Skeletal muscle tissue (tissue), 1 donor: ENCODE measurements around the gene MYBPH. TPM values are rescaled to one million over a fixed set of nuclear protein-coding genes. Genes with fewer than 3 reads are reported as not detected.

ENCODE experiments used
- total RNA-seq: library from RNA; depleted of rRNA; stranded (reverse); fragments of >200 nt; gene quantifications from one replicate; pipeline ENCODE4 v1.2.3, GENCODE V29; 2014

Gene MYBPH
- total RNA-seq, 1 donor from 2014 or later, result 27.7 TPM

Other genes starting within 250 kb of the MYBPH start
- gene KLHL12, start 248.6 kb downstream of the MYBPH start, total RNA-seq, result 15.1 TPM
- gene ADIPOR1, start 217.5 kb downstream of the MYBPH start, total RNA-seq, result 96.6 TPM
- 68.4 TPM for gene CYB5R1, start 208.6 kb downstream of the MYBPH start, total RNA-seq
- gene TMEM183A, start 168.5 kb downstream of the MYBPH start, total RNA-seq, result 42.3 TPM
- 15.7 TPM for gene PPFIA4, start 149.3 kb downstream of the MYBPH start, total RNA-seq
- 247 TPM for gene MYOG, start 89.8 kb downstream of the MYBPH start, total RNA-seq
- 2.1 TPM for gene ADORA1, start 48.1 kb downstream of the MYBPH start, total RNA-seq
- 1.0 TPM for gene CHI3L1, start 10.9 kb upstream of the MYBPH start, total RNA-seq
- under 0.01 TPM for gene CHIT1, start 53.8 kb upstream of the MYBPH start, total RNA-seq
- gene BTG2, start 129.7 kb upstream of the MYBPH start, total RNA-seq, result 32.4 TPM
- gene FMOD, start 175.3 kb upstream of the MYBPH start, total RNA-seq, result 58.5 TPM